OCI-LY1 (cell line): ENCODE measurements around the gene LHFPL2.

Source experiments
- EZH2 ChIP-seq: fragments of 200-600 bp; sonication (generic), shearing (Covaris generic); IDR thresholded peaks from 2 replicates; pipeline ENCODE4 v1.8.0; 2017; ENCODE audit warnings: borderline replicate concordance, mixed run types, mild to moderate bottlenecking, antibody characterized with exemption, low read length, moderate library complexity, mixed read lengths
- TF ChIP-seq, protein P1 (sequence below): fragments of 200-600 bp; sonication (generic), shearing (Covaris generic); IDR thresholded peaks from 2 replicates; pipeline ENCODE4 v1.5.1; 2017; ENCODE audit warnings: mild to moderate bottlenecking, antibody characterized with exemption, low read length, moderate library complexity, mixed read lengths

DNA sequence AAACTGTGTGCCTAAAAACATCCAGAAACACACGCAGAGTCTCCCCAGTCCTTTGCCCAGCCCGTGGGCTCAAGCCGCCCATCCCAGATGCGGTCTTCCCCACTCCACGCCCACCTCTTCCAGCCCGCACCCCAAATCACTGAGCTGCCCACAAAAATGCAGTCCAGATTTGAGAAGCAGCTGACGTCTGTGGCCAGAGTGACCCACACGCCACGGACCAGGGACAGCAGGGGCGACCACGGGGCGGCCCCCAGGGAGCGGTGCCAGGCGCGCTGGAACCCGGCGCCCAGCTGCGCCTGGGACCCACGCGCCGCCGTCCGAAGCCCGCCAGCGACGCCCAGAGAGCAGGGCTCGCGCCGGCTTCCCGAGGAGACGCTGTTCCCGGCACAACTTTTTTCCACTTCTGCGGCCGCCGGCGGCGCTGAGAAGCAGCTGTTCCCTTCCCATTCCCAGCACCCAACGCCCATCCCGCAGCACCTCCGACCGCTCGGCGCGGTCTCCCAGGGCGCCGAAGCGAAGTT lies 674 bp downstream of the LHFPL2 start:
- TF ChIP-seq, protein P1, sequence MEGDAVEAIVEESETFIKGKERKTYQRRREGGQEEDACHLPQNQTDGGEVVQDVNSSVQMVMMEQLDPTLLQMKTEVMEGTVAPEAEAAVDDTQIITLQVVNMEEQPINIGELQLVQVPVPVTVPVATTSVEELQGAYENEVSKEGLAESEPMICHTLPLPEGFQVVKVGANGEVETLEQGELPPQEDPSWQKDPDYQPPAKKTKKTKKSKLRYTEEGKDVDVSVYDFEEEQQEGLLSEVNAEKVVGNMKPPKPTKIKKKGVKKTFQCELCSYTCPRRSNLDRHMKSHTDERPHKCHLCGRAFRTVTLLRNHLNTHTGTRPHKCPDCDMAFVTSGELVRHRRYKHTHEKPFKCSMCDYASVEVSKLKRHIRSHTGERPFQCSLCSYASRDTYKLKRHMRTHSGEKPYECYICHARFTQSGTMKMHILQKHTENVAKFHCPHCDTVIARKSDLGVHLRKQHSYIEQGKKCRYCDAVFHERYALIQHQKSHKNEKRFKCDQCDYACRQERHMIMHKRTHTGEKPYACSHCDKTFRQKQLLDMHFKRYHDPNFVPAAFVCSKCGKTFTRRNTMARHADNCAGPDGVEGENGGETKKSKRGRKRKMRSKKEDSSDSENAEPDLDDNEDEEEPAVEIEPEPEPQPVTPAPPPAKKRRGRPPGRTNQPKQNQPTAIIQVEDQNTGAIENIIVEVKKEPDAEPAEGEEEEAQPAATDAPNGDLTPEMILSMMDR: no peak
- no peak for TF ChIP-seq EZH2
